ENCODE data around the gene EXT2. TPM values are rescaled to one million over a fixed set of nuclear protein-coding genes. Genes with fewer than 3 reads are reported as not detected.

EXT2 gene
- total RNA-seq, 1 experiment from 2014 or later, result 42.9 TPM

GRCh38 chr11:44147751-44148150 is 52.3 kb downstream of the EXT2 start:
- Histone ChIP-seq H3K79me1 (ENCODE audit: insufficient read depth, low read depth, low read length, poor library complexity, severe bottlenecking) (no peaks in the 10 kb centered on the region), H2BK20ac (ENCODE audit: low read depth, low read length, poor library complexity, severe bottlenecking) (no peak overlapping the region), H3K23me2 (ENCODE audit: insufficient read length, low read depth, low read length, poor library complexity, severe bottlenecking) (no peaks in the 10 kb centered on the region), H2AK5ac (ENCODE audit: insufficient read length, low read length) (no peak overlapping the region), H4K91ac (ENCODE audit: insufficient read length, low read depth, low read length) (no peak overlapping the region), H2BK120ac (ENCODE audit: low read depth, low read length, poor library complexity, severe bottlenecking) (no peak overlapping the region), H3K4ac (ENCODE audit: low read depth, low read length) (no peak overlapping the region), H3K4me1 (ENCODE audit: insufficient read depth, low read length) (no peaks in the 10 kb centered on the region), H4K5ac (ENCODE audit: insufficient read length, low read depth, low read length) (no peak overlapping the region), H3K79me2 (ENCODE audit: insufficient read depth, low read length) (no peaks in the 10 kb centered on the region), H4K20me1 (ENCODE audit: control insufficient read depth, insufficient read depth, insufficient read length) (no peaks in the 10 kb centered on the region), H3K27ac (ENCODE audit: insufficient read length, low read depth, low read length) (no peak overlapping the region), H3K9me3 (ENCODE audit: control insufficient read depth, low read depth, low read length) (no peaks in the 10 kb centered on the region), H3K18ac (ENCODE audit: insufficient read length, low read depth, low read length) (no peak overlapping the region), H3K27me3 (ENCODE audit: insufficient read depth, low read length) (no peaks in the 10 kb centered on the region), H3K56ac (ENCODE audit: insufficient read length, low read depth, low read length) (no peak overlapping the region), H2BK5ac (ENCODE audit: insufficient read length, low read length) (no peak overlapping the region), H3K23ac (ENCODE audit: insufficient read length, low read depth, low read length) (no peak overlapping the region), H2BK12ac (ENCODE audit: insufficient read length, low read depth, low read length) (no peak overlapping the region), H3K4me2 (ENCODE audit: insufficient read depth, insufficient read length, low read length) (no peak overlapping the region), H2AFZ (ENCODE audit: low read length) (no peak overlapping the region), H3T11ph (ENCODE audit: low read length) (no peak overlapping the region), H4K8ac (replicated peaks; ENCODE audit: insufficient read length, low read depth, low read length) (no peak overlapping the region), H3K14ac (ENCODE audit: insufficient read depth, low read length) (no peak overlapping the region), H2BK15ac (ENCODE audit: low read depth, low read length) (no peak overlapping the region), H3K9ac (ENCODE audit: extremely low read depth, insufficient read length, low read length) (no peak overlapping the region)
- no peak for DNase-seq
- Mint-ChIP-seq H3K36me3 (ENCODE audit: insufficient read depth in 1 of 3, low read depth in 3 of 3) (peaks cover 19 to 28% (median 23%) of the 10 kb centered on the region in 3 experiments; a peak in 6 of 7 replicates), H3K27ac (no peak overlapping the region), H3K9me3 (peaks cover under 1 to 2% of the 10 kb centered on the region in 2 experiments; a peak in 2 of 5 replicates), H3K4me1 (no peaks in the 10 kb centered on the region), H3K27me3 (ENCODE audit: low read depth) (no peaks in the 10 kb centered on the region), H3K4me3 (no peak overlapping the region)
- TF ChIP-seq CTCF (conservative IDR thresholded peaks at IDR 0.05), result no peak
- WGBS (ENCODE audit: extremely low coverage, insufficient read length, low lambda C conversion rate), result no CpG with 5 or more reads among the region's 3 CpGs
